ENCODE results near the gene TGFBR3. TPM values are rescaled to one million over a fixed set of nuclear protein-coding genes. Genes with fewer than 3 reads are reported as not detected.

The TGFBR3 gene
- total RNA-seq, 1 donor, result 118 TPM

- DNase-seq (ENCODE audit: low read depth), result no peak
- H3K4me3 ChIP-seq (ENCODE audit: low read depth, low read length), result no peak overlapping the region
- TF ChIP-seq CTCF (IDR thresholded peaks at IDR 0.05; ENCODE audit: insufficient read depth, low read length), result no peak
Measured at GRCh38 chr1:91765880-91766443, 120.0 kb downstream of the TGFBR3 start.

GRCh38 chr1:91765293-91765692 lies 120.7 kb downstream of the TGFBR3 start:
- no peak for DNase-seq (ENCODE audit: low read depth)

GRCh38 chr1:91764471-91765115 lies 121.4 kb downstream of the TGFBR3 start:
- no peak for DNase-seq (ENCODE audit: low read depth)
- TF ChIP-seq CTCF (IDR thresholded peaks at IDR 0.05; ENCODE audit: insufficient read depth, low read length), result no peak
- H3K4me3 ChIP-seq (ENCODE audit: low read depth, low read length), result no peak overlapping the region

More at GRCh38 chr1:91765293-91765692, 120.7 kb downstream of the TGFBR3 start:
- no peak overlapping the region for H3K4me3 ChIP-seq (ENCODE audit: low read depth, low read length)
- TF ChIP-seq CTCF (IDR thresholded peaks at IDR 0.05; ENCODE audit: insufficient read depth, low read length), result no peak

GRCh38 chr1:91763252-91763651 lies 122.7 kb downstream of the TGFBR3 start:
- DNase-seq (ENCODE audit: low read depth), result peak; percentile 75
- no peak for TF ChIP-seq CTCF (IDR thresholded peaks at IDR 0.05; ENCODE audit: insufficient read depth, low read length)
- no peak overlapping the region for H3K4me3 ChIP-seq (ENCODE audit: low read depth, low read length)

GRCh38 chr1:91761295-91761721 lies 124.6 kb downstream of the TGFBR3 start:
- no peak overlapping the region for H3K4me3 ChIP-seq (ENCODE audit: low read depth, low read length)
- DNase-seq (ENCODE audit: low read depth), result peak; percentile 65
- TF ChIP-seq CTCF (IDR thresholded peaks at IDR 0.05; ENCODE audit: insufficient read depth, low read length), result no peak

- no peak for DNase-seq (ENCODE audit: low read depth)
- H3K4me3 ChIP-seq (ENCODE audit: low read depth, low read length), result no peak overlapping the region
- no peak for TF ChIP-seq CTCF (IDR thresholded peaks at IDR 0.05; ENCODE audit: insufficient read depth, low read length)
Measured at GRCh38 chr1:91760512-91760911, 125.4 kb downstream of the TGFBR3 start.
